ENCODE results near the gene HEXIM1.

- no peak for TF ChIP-seq ESRRA (CRISPR knock-in tag; IDR thresholded peaks at IDR 0.05; ENCODE audit: borderline replicate concordance)
- no peak for TF ChIP-seq CTCF (IDR thresholded peaks at IDR 0.05)
- no peak for TF ChIP-seq ZNF416 (CRISPR knock-in tag; IDR thresholded peaks at IDR 0.05)
- TF ChIP-seq FOXJ3 (CRISPR knock-in tag; IDR thresholded peaks at IDR 0.05; ENCODE audit: borderline replicate concordance): no peak
- TF ChIP-seq ATF6 (CRISPR knock-in tag; IDR thresholded peaks at IDR 0.05): no peak
- no peak for TF ChIP-seq TCF7 (CRISPR knock-in tag; IDR thresholded peaks at IDR 0.05; ENCODE audit: low read depth)
- TF ChIP-seq ZNF232 (CRISPR knock-in tag; IDR thresholded peaks at IDR 0.05): no peak
Observed at GRCh38 chr17:45145035-45145389, 3.3 kb upstream of the HEXIM1 start.
